ENCODE measurements around the gene SRSF11. TPM values are rescaled to one million over a fixed set of nuclear protein-coding genes. Genes with fewer than 3 reads are reported as not detected.

Gene SRSF11
- total RNA-seq, 1 donor from 2014 or later: 185 TPM

DNA sequence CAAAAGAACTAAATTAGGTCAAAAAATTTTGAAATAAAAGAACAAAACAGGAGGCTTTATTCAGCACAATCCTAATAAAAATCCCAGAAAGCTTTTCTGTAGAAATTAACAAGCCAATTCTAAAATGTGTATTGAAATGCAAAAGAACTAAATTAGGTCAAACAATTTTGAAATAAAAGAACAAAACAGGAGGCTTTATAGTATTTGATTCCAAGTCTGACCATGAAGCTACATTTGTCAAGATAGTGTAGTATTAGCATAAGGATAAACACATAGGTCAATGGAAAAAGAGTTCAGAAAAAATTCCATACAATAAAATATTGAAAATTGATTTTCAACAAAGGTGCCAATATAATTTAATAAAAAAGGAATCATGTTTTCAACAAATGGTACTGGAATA, 26.6 kb upstream of the SRSF11 start:
- Histone ChIP-seq H3K4me1 (ENCODE audit: insufficient read depth, low read length) (no peaks in the 10 kb centered on the region), H4K20me1 (ENCODE audit: insufficient read depth, low read length) (peaks cover 22% of the 10 kb centered on the region), H3K9me3 (ENCODE audit: insufficient read depth, low read depth, low read length) (no peaks in the 10 kb centered on the region), H3K4me2 (ENCODE audit: low read length) (no peak overlapping the region), H3K79me2 (ENCODE audit: insufficient read depth, low read length) (peaks cover 93% of the 10 kb centered on the region), H3K9ac (ENCODE audit: low read length) (no peak overlapping the region), H3K27me3 (ENCODE audit: insufficient read depth, low read length) (no peaks in the 10 kb centered on the region), H3K4me3 (ENCODE audit: insufficient read depth, low read depth, low read length) (no peak overlapping the region), H2AFZ (ENCODE audit: low read depth, low read length) (no peak overlapping the region), H3K27ac (ENCODE audit: low read depth, low read length) (no peak overlapping the region), H3K36me3 (ENCODE audit: insufficient read depth, low read length) (no peaks in the 10 kb centered on the region)
- FAIRE-seq: peak; percentile 13
- Mint-ChIP-seq H3K4me1 (ENCODE audit: low read depth, unreplicated experiment) (no peaks in the 10 kb centered on the region), H3K27me3 (ENCODE audit: low read depth, unreplicated experiment) (no peaks in the 10 kb centered on the region), H3K27ac (ENCODE audit: unreplicated experiment) (no peak overlapping the region), H3K36me3 (ENCODE audit: low read depth, unreplicated experiment) (no peaks in the 10 kb centered on the region), H3K9me3 (ENCODE audit: unreplicated experiment) (no peaks in the 10 kb centered on the region), H3K4me3 (ENCODE audit: unreplicated experiment) (no peak overlapping the region)
- no peak for DNase-seq (ENCODE audit: low read depth)
- TF ChIP-seq CTCF (IDR thresholded peaks at IDR 0.05; ENCODE audit: insufficient read depth, low read depth, low read length): no peak
- TF ChIP-seq EZH2 (IDR thresholded peaks at IDR 0.05; ENCODE audit: insufficient read depth, low read length): no peak

GRCh38 chr1:70195342-70195741, 25.8 kb upstream of the SRSF11 start:
- Mint-ChIP-seq H3K36me3 (ENCODE audit: low read depth, unreplicated experiment) (no peaks in the 10 kb centered on the region), H3K27ac (ENCODE audit: unreplicated experiment) (no peak overlapping the region), H3K9me3 (ENCODE audit: unreplicated experiment) (no peaks in the 10 kb centered on the region), H3K4me3 (ENCODE audit: unreplicated experiment) (no peak overlapping the region), H3K27me3 (ENCODE audit: low read depth, unreplicated experiment) (no peaks in the 10 kb centered on the region), H3K4me1 (ENCODE audit: low read depth, unreplicated experiment) (no peaks in the 10 kb centered on the region)
- no peak for TF ChIP-seq EZH2 (IDR thresholded peaks at IDR 0.05; ENCODE audit: insufficient read depth, low read length)
- TF ChIP-seq CTCF (IDR thresholded peaks at IDR 0.05; ENCODE audit: insufficient read depth, low read depth, low read length): no peak
- Histone ChIP-seq H3K27me3 (ENCODE audit: insufficient read depth, low read length) (no peaks in the 10 kb centered on the region), H3K4me1 (ENCODE audit: insufficient read depth, low read length) (no peaks in the 10 kb centered on the region), H3K9me3 (ENCODE audit: insufficient read depth, low read depth, low read length) (no peaks in the 10 kb centered on the region), H3K4me3 (ENCODE audit: insufficient read depth, low read depth, low read length) (no peak overlapping the region), H3K4me2 (ENCODE audit: low read length) (no peak overlapping the region), H3K27ac (ENCODE audit: low read depth, low read length) (no peak overlapping the region), H3K9ac (ENCODE audit: low read length) (no peak overlapping the region), H2AFZ (ENCODE audit: low read depth, low read length) (no peak overlapping the region), H3K79me2 (ENCODE audit: insufficient read depth, low read length) (peaks cover 93% of the 10 kb centered on the region), H4K20me1 (ENCODE audit: insufficient read depth, low read length) (peaks cover 17% of the 10 kb centered on the region), H3K36me3 (ENCODE audit: insufficient read depth, low read length) (peaks cover 3% of the 10 kb centered on the region)
- DNase-seq (ENCODE audit: low read depth): no peak
- no peak for FAIRE-seq

- Mint-ChIP-seq H3K9me3 (ENCODE audit: unreplicated experiment) (no peaks in the 10 kb centered on the region), H3K4me3 (ENCODE audit: unreplicated experiment) (no peak overlapping the region), H3K4me1 (ENCODE audit: low read depth, unreplicated experiment) (no peaks in the 10 kb centered on the region), H3K27ac (ENCODE audit: unreplicated experiment) (no peak overlapping the region), H3K27me3 (ENCODE audit: low read depth, unreplicated experiment) (no peaks in the 10 kb centered on the region), H3K36me3 (ENCODE audit: low read depth, unreplicated experiment) (no peaks in the 10 kb centered on the region)
- no peaks in the 10 kb centered on the region for H3K4me1 ChIP-seq (ENCODE audit: insufficient read depth, low read length)
- H3K36me3 ChIP-seq (ENCODE audit: insufficient read depth, low read length): peaks cover 3% of the 10 kb centered on the region
- no peak overlapping the region for H3K4me2 ChIP-seq (ENCODE audit: low read length)
- TF ChIP-seq CTCF (IDR thresholded peaks at IDR 0.05; ENCODE audit: insufficient read depth, low read depth, low read length) (no peak), EZH2 (IDR thresholded peaks at IDR 0.05; ENCODE audit: insufficient read depth, low read length) (no peak)
- FAIRE-seq (no peak), DNase-seq (ENCODE audit: low read depth) (no peak)
- no peak overlapping the region for H3K27ac ChIP-seq (ENCODE audit: low read depth, low read length)
- no peak overlapping the region for H3K9ac ChIP-seq (ENCODE audit: low read length)
- H3K79me2 ChIP-seq (ENCODE audit: insufficient read depth, low read length): peaks cover 99% of the 10 kb centered on the region
- H3K9me3 ChIP-seq (ENCODE audit: insufficient read depth, low read depth, low read length): no peaks in the 10 kb centered on the region
- H3K4me3 ChIP-seq (ENCODE audit: insufficient read depth, low read depth, low read length): no peak overlapping the region
- H3K27me3 ChIP-seq (ENCODE audit: insufficient read depth, low read length): no peaks in the 10 kb centered on the region
- peaks cover 14% of the 10 kb centered on the region for H4K20me1 ChIP-seq (ENCODE audit: insufficient read depth, low read length)
- H2AFZ ChIP-seq (ENCODE audit: low read depth, low read length): no peak overlapping the region
Measured at GRCh38 chr1:70196333-70196732, 24.8 kb upstream of the SRSF11 start.
